ENCODE results near the gene LRRC31. TPM values are rescaled to one million over a fixed set of nuclear protein-coding genes. Genes with fewer than 3 reads are reported as not detected.

Gene LRRC31
- total and polyA plus RNA-seq, 2 of the 13 experiments (the other 11 are each of a cell fraction or from before 2014, with no cell fraction given): not detected

DNA sequence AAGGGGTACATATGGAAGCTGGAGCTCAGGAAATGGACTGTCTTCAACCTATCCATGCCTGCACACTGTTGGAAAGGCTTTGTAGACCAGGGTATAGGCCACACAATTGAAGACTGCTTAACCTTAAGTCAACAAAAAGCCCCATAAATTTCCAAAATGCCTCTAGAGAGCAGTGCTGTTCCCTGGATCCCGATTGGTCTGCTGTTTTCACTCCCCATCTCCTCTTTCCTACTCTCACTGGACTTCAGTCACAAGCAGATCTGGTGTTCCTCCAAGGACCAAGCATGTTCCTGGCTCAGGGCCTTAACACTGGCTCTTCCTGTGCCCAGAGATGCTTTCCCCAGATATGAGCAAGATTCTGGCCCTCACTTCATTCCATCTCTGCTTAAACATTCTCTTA, 34.2 kb downstream of the LRRC31 start (continued):
- TF ChIP-seq, protein P1, sequence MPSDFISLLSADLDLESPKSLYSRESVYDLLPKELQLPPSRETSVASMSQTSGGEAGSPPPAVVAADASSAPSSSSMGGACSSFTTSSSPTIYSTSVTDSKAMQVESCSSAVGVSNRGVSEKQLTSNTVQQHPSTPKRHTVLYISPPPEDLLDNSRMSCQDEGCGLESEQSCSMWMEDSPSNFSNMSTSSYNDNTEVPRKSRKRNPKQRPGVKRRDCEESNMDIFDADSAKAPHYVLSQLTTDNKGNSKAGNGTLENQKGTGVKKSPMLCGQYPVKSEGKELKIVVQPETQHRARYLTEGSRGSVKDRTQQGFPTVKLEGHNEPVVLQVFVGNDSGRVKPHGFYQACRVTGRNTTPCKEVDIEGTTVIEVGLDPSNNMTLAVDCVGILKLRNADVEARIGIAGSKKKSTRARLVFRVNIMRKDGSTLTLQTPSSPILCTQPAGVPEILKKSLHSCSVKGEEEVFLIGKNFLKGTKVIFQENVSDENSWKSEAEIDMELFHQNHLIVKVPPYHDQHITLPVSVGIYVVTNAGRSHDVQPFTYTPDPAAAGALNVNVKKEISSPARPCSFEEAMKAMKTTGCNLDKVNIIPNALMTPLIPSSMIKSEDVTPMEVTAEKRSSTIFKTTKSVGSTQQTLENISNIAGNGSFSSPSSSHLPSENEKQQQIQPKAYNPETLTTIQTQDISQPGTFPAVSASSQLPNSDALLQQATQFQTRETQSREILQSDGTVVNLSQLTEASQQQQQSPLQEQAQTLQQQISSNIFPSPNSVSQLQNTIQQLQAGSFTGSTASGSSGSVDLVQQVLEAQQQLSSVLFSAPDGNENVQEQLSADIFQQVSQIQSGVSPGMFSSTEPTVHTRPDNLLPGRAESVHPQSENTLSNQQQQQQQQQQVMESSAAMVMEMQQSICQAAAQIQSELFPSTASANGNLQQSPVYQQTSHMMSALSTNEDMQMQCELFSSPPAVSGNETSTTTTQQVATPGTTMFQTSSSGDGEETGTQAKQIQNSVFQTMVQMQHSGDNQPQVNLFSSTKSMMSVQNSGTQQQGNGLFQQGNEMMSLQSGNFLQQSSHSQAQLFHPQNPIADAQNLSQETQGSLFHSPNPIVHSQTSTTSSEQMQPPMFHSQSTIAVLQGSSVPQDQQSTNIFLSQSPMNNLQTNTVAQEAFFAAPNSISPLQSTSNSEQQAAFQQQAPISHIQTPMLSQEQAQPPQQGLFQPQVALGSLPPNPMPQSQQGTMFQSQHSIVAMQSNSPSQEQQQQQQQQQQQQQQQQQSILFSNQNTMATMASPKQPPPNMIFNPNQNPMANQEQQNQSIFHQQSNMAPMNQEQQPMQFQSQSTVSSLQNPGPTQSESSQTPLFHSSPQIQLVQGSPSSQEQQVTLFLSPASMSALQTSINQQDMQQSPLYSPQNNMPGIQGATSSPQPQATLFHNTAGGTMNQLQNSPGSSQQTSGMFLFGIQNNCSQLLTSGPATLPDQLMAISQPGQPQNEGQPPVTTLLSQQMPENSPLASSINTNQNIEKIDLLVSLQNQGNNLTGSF (CRISPR knock-in tag; IDR thresholded peaks at IDR 0.05): no peak
- TF ChIP-seq HMGA1 (CRISPR knock-in tag; conservative IDR thresholded peaks at IDR 0.05) (no peak), ZNF780A (CRISPR knock-in tag; IDR thresholded peaks at IDR 0.05) (no peak), DR1 (CRISPR knock-in tag; IDR thresholded peaks at IDR 0.05) (no peak)
- TF ChIP-seq, protein P2, sequence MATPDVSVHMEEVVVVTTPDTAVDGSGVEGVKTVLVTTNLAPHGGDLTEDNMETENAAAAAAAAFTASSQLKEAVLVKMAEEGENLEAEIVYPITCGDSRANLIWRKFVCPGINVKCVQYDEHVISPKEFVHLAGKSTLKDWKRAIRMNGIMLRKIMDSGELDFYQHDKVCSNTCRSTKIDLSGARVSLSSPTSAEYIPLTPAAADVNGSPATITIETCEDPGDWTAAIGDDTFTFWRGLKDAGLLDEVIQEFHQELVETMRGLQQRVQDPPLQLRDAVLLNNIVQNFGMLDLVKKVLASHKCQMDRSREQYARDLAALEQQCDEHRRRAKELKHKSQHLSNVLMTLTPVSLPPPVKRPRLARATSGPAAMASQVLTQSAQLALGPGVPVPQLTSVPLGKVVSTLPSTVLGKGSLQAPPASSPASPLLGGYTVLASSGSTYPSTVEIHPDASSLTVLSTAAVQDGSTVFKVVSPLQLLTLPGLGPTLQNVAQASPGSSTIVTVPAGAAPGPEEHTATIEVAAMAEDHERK (CRISPR knock-in tag; IDR thresholded peaks at IDR 0.05; ENCODE audit: low read depth): no peak
- TF ChIP-seq, protein P3, sequence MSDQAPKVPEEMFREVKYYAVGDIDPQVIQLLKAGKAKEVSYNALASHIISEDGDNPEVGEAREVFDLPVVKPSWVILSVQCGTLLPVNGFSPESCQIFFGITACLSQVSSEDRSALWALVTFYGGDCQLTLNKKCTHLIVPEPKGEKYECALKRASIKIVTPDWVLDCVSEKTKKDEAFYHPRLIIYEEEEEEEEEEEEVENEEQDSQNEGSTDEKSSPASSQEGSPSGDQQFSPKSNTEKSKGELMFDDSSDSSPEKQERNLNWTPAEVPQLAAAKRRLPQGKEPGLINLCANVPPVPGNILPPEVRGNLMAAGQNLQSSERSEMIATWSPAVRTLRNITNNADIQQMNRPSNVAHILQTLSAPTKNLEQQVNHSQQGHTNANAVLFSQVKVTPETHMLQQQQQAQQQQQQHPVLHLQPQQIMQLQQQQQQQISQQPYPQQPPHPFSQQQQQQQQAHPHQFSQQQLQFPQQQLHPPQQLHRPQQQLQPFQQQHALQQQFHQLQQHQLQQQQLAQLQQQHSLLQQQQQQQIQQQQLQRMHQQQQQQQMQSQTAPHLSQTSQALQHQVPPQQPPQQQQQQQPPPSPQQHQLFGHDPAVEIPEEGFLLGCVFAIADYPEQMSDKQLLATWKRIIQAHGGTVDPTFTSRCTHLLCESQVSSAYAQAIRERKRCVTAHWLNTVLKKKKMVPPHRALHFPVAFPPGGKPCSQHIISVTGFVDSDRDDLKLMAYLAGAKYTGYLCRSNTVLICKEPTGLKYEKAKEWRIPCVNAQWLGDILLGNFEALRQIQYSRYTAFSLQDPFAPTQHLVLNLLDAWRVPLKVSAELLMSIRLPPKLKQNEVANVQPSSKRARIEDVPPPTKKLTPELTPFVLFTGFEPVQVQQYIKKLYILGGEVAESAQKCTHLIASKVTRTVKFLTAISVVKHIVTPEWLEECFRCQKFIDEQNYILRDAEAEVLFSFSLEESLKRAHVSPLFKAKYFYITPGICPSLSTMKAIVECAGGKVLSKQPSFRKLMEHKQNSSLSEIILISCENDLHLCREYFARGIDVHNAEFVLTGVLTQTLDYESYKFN (CRISPR knock-in tag; conservative IDR thresholded peaks at IDR 0.05): no peak
